Duodenal mucosa (tissue), 2 donors: ENCODE data around the gene ZSWIM3.

Source experiments
- H3K27ac ChIP-seq: one replicate; pipeline ENCODE4 v1.7.0; 2013; ENCODE audit warnings: low read depth, low read length
- H3K27me3 ChIP-seq, 2 donors: one replicate each; pipeline ENCODE4 v1.7.0; 2013; ENCODE audit warnings: low read length in 2 of 2, control low read depth in 1 of 2; ENCODE audit not compliant: insufficient read depth in 2 of 2, control insufficient read depth in 1 of 2
- H3K36me3 ChIP-seq, 2 donors: one replicate each; pipeline ENCODE4 v1.7.0; 2013; ENCODE audit warnings: low read length in 2 of 2, control low read depth in 1 of 2; ENCODE audit not compliant: insufficient read depth in 2 of 2, control insufficient read depth in 1 of 2
- H3K4me1 ChIP-seq, 2 donors: one replicate each; pipeline ENCODE4 v1.7.0; 2013; ENCODE audit warnings: low read length in 2 of 2, control low read depth in 1 of 2; ENCODE audit not compliant: insufficient read depth in 2 of 2, control insufficient read depth in 1 of 2
- H3K4me3 ChIP-seq, 2 donors: one replicate each; pipeline ENCODE4 v1.7.0; 2013; ENCODE audit warnings: low read length in 2 of 2, low read depth in 1 of 2
- H3K9ac ChIP-seq, 2 donors: one replicate each; pipeline ENCODE4 v1.7.0; 2013; ENCODE audit warnings: low read length in 2 of 2, low read depth in 1 of 2
- H3K9me3 ChIP-seq, 2 donors: one replicate each; pipeline ENCODE4 v1.7.0; 2013; ENCODE audit warnings: low read length in 2 of 2, control low read depth in 1 of 2; ENCODE audit not compliant: control insufficient read depth in 1 of 2

Gene ZSWIM3

GRCh38 chr20:45857114-45857881, at the start of gene ZSWIM3, which contains the start of gene ACOT8:
TSS of gene ZSWIM3 (plus strand) at chr20:45857614. CDS start at chr20:45857826, 212 bp downstream.
TSS of gene ACOT8 (minus strand) at chr20:45857392. CDS start at chr20:45857315, 77 bp downstream.
- peak within 1 kb of the TSS; percentile 95 to 98 for H3K4me3 ChIP-seq
- H3K9me3 ChIP-seq: no peaks in the 10 kb centered on the region
- peak within 1 kb of the TSS; percentile 64 for H3K27ac ChIP-seq
- H3K4me1 ChIP-seq: peaks cover 32 to 42% of the 10 kb centered on the region in 2 donors
- H3K27me3 ChIP-seq: no peaks in the 10 kb centered on the region
- H3K36me3 ChIP-seq: peaks cover 2 to 5% of the 10 kb centered on the region in 2 donors
- peak within 1 kb of the TSS; percentile 94 to 97 for H3K9ac ChIP-seq

GRCh38 chr20:45810191-45810970, 47.0 kb upstream of the ZSWIM3 start:
- Histone ChIP-seq H3K4me3 (no peak overlapping the region), H3K9ac (no peak overlapping the region), H3K27me3 (no peaks in the 10 kb centered on the region), H3K4me1 (peaks cover 8 to 17% of the 10 kb centered on the region in 2 donors), H3K27ac (no peak overlapping the region), H3K36me3 (peaks cover 30 to 51% of the 10 kb centered on the region in 2 donors), H3K9me3 (no peaks in the 10 kb centered on the region)

- H3K27me3 ChIP-seq: no peaks in the 10 kb centered on the region
- peak within 1 kb of the TSS; percentile 61 to 67 for H3K9ac ChIP-seq
- H3K27ac ChIP-seq: peak within 1 kb of the TSS; percentile 35
- H3K36me3 ChIP-seq: peaks cover 26 to 40% of the 10 kb centered on the region in 2 donors
- H3K4me1 ChIP-seq: peaks cover 8 to 17% of the 10 kb centered on the region in 2 donors
- no peaks in the 10 kb centered on the region for H3K9me3 ChIP-seq
- peak within 1 kb of the TSS; percentile 76 to 80 for H3K4me3 ChIP-seq
Observed at GRCh38 chr20:45812157-45813005, 45.0 kb upstream of the ZSWIM3 start, which contains the start of gene UBE2C. TSS of gene UBE2C (plus strand) at chr20:45812644. CDS start at chr20:45812696, 52 bp downstream.

GRCh38 chr20:45813006-45813340, 44.4 kb upstream of the ZSWIM3 start:
- H3K9me3 ChIP-seq: no peaks in the 10 kb centered on the region
- peaks cover 8 to 17% of the 10 kb centered on the region in 2 donors for H3K4me1 ChIP-seq
- H3K27ac ChIP-seq: no peak overlapping the region
- H3K27me3 ChIP-seq: no peaks in the 10 kb centered on the region
- peaks cover 26 to 34% of the 10 kb centered on the region in 2 donors for H3K36me3 ChIP-seq
- H3K4me3 ChIP-seq: peak overlapping the region; percentile 76 to 80
- peak overlapping the region; percentile 61 to 67 for H3K9ac ChIP-seq

- Histone ChIP-seq H3K4me3 (peak overlapping the region; percentile 76 to 80), H3K27me3 (no peaks in the 10 kb centered on the region), H3K27ac (no peak overlapping the region), H3K9me3 (no peaks in the 10 kb centered on the region), H3K36me3 (peaks cover 25 to 33% of the 10 kb centered on the region in 2 donors), H3K4me1 (peaks cover 8 to 17% of the 10 kb centered on the region in 2 donors), H3K9ac (peak overlapping the region; percentile 61 to 67)
Observed at GRCh38 chr20:45813489-45813888, 43.9 kb upstream of the ZSWIM3 start.

- no peak overlapping the region for H3K4me3 ChIP-seq
- no peaks in the 10 kb centered on the region for H3K9me3 ChIP-seq
- H3K4me1 ChIP-seq: peaks cover 8 to 17% of the 10 kb centered on the region in 2 donors
- no peak overlapping the region for H3K27ac ChIP-seq
- peaks cover 17 to 25% of the 10 kb centered on the region in 2 donors for H3K36me3 ChIP-seq
- H3K27me3 ChIP-seq: no peaks in the 10 kb centered on the region
- H3K9ac ChIP-seq: no peak overlapping the region
Observed at GRCh38 chr20:45814314-45814713, 43.1 kb upstream of the ZSWIM3 start.

- Histone ChIP-seq H3K4me3 (no peak overlapping the region), H3K9ac (no peak overlapping the region), H3K27ac (no peak overlapping the region)
Observed at GRCh38 chr20:45816951-45817350, 40.5 kb upstream of the ZSWIM3 start.

GRCh38 chr20:45817376-45818194, 39.8 kb upstream of the ZSWIM3 start:
- Histone ChIP-seq H3K9me3 (no peaks in the 10 kb centered on the region), H3K9ac (no peak overlapping the region), H3K4me1 (peaks cover 12 to 25% of the 10 kb centered on the region in 2 donors), H3K27ac (no peak overlapping the region), H3K27me3 (no peaks in the 10 kb centered on the region), H3K4me3 (no peak overlapping the region), H3K36me3 (peaks cover 0 to 4% of the 10 kb centered on the region in 2 donors)

More at GRCh38 chr20:45816951-45817350, 40.5 kb upstream of the ZSWIM3 start:
- peaks cover 8 to 21% of the 10 kb centered on the region in 2 donors for H3K4me1 ChIP-seq
- no peaks in the 10 kb centered on the region for H3K9me3 ChIP-seq
- no peaks in the 10 kb centered on the region for H3K27me3 ChIP-seq
- peaks cover 0 to 4% of the 10 kb centered on the region in 2 donors for H3K36me3 ChIP-seq

GRCh38 chr20:45818239-45818638, 39.2 kb upstream of the ZSWIM3 start:
- Histone ChIP-seq H3K4me3 (no peak overlapping the region), H3K9ac (no peak overlapping the region)

More at GRCh38 chr20:45818239-45818638, 39.2 kb upstream of the ZSWIM3 start:
- H3K27me3 ChIP-seq: peaks cover 0 to 1% of the 10 kb centered on the region in 2 donors
- H3K4me1 ChIP-seq: peaks cover 12 to 25% of the 10 kb centered on the region in 2 donors
- no peaks in the 10 kb centered on the region for H3K9me3 ChIP-seq
- peaks cover 0 to 4% of the 10 kb centered on the region in 2 donors for H3K36me3 ChIP-seq
- no peak overlapping the region for H3K27ac ChIP-seq
